GM18520 (cell line): Measurements from ENCODE around the gene ANKRD2.
"Not testable (repeated sequence)": the region's sequence is repeated elsewhere in the genome, so short reads cannot be mapped to it uniquely, and the experiment has no call there.

Experiments used
- ATAC-seq: cut with Tn5 transposase; IDR thresholded peaks from one replicate; pipeline ENCODE4 v1.9.1; 2021; ENCODE audit not compliant: unreplicated experiment

Gene ANKRD2

GRCh38 chr10:97546456-97547270 is 25.9 kb upstream of the ANKRD2 start:
- ATAC-seq: no peak

- no peak for ATAC-seq
These were observed 25.3 kb upstream of the ANKRD2 start for GRCh38 chr10:97547271-97547600.

- ATAC-seq: no peak
These were observed 24.6 kb upstream of the ANKRD2 start for GRCh38 chr10:97547962-97548361.

- ATAC-seq: no peak
These were observed 23.6 kb upstream of the ANKRD2 start for GRCh38 chr10:97548828-97549455.

GRCh38 chr10:97549587-97550322 is 22.8 kb upstream of the ANKRD2 start:
- no peak for ATAC-seq

- no peak for ATAC-seq
These were observed 22.0 kb upstream of the ANKRD2 start for GRCh38 chr10:97550336-97551149.

GRCh38 chr10:97551271-97551670 is 21.3 kb upstream of the ANKRD2 start:
- ATAC-seq: no peak

- ATAC-seq: peak; percentile 41
These were observed 19.0 kb upstream of the ANKRD2 start for GRCh38 chr10:97553575-97554031.

GRCh38 chr10:97554336-97554735 is 18.2 kb upstream of the ANKRD2 start:
- ATAC-seq: not testable (repeated sequence)

GRCh38 chr10:97555541-97555940 is 17.0 kb upstream of the ANKRD2 start:
- ATAC-seq: not testable (repeated sequence)

GRCh38 chr10:97560731-97561381 is 11.7 kb upstream of the ANKRD2 start:
- ATAC-seq: not testable (repeated sequence)

GRCh38 chr10:97561386-97562077 is 11.0 kb upstream of the ANKRD2 start:
- not testable (repeated sequence) for ATAC-seq

- not testable (repeated sequence) for ATAC-seq
These were observed 10.2 kb upstream of the ANKRD2 start for GRCh38 chr10:97562329-97562728.

GRCh38 chr10:97563337-97563736 is 9.2 kb upstream of the ANKRD2 start:
- no peak for ATAC-seq

GRCh38 chr10:97564776-97565175 is 7.8 kb upstream of the ANKRD2 start:
- no peak for ATAC-seq

GRCh38 chr10:97566336-97566996 is 6.1 kb upstream of the ANKRD2 start:
- ATAC-seq: no peak

- no peak for ATAC-seq
These were observed 4.7 kb upstream of the ANKRD2 start for GRCh38 chr10:97567891-97568290.

- ATAC-seq: no peak
These were observed 2.3 kb upstream of the ANKRD2 start for GRCh38 chr10:97570146-97570788.
